ENCODE results near the gene CD300E. TPM values are rescaled to one million over a fixed set of nuclear protein-coding genes. Genes with fewer than 3 reads are reported as not detected.
"Not testable (repeated sequence)": the region's sequence is repeated elsewhere in the genome, so short reads cannot be mapped to it uniquely, and the experiment has no call there.

CD300E gene
- total RNA-seq, 1 experiment from 2014 or later: not detected

GRCh38 chr17:74578979-74579378, 44.6 kb downstream of the CD300E start:
- no peak for DNase-seq
- Histone ChIP-seq H3K79me2 (ENCODE audit: low read length) (no peaks in the 10 kb centered on the region), H3K9me2 (replicated peaks; ENCODE audit: low read length) (no peaks in the 10 kb centered on the region), H3K4me3 (ENCODE audit: low read length) (no peak overlapping the region), H3K4me1 (ENCODE audit: insufficient read depth, low read length) (no peaks in the 10 kb centered on the region), H3K4me2 (ENCODE audit: low read length) (no peak overlapping the region), H3K27me3 (ENCODE audit: low read length) (peaks cover 58% of the 10 kb centered on the region), H2AFZ (ENCODE audit: low read length) (no peak overlapping the region), H3F3A (ENCODE audit: low read length, unreplicated experiment) (no peaks in the 10 kb centered on the region), H3K9ac (ENCODE audit: low read length) (no peak overlapping the region), H3K9me3 (ENCODE audit: low read length) (no peaks in the 10 kb centered on the region), H4K20me1 (ENCODE audit: low read length) (no peaks in the 10 kb centered on the region), H3K36me3 (ENCODE audit: low read depth, low read length) (no peaks in the 10 kb centered on the region), H3K27ac (ENCODE audit: low read length) (no peak overlapping the region)
- ChIA-PET POLR2A (ENCODE audit: unreplicated experiment) (no interaction called here), CTCF (no interaction called here)
- TF ChIP-seq EZH2phosphoT487 (IDR thresholded peaks at IDR 0.05; ENCODE audit: borderline replicate concordance, low read length): no peak
- no peak for TF ChIP-seq CTCF (conservative IDR thresholded peaks at IDR 0.05; ENCODE audit: low read depth, low read length)
- no peak for TF ChIP-seq EZH2 (IDR thresholded peaks at IDR 0.05; ENCODE audit: low read length, unreplicated experiment)
- intact Hi-C loops (cut with micrococcal nuclease): no loop called here
- ATAC-seq: no peak
- no TSS peak for BruUV-seq (replicated peaks)

- BruUV-seq (replicated peaks): no TSS peak
- H3K36me3 ChIP-seq (ENCODE audit: low read depth, low read length): no peaks in the 10 kb centered on the region
- ATAC-seq (no peak), DNase-seq (no peak)
- H3K9me3 ChIP-seq (ENCODE audit: low read length): no peaks in the 10 kb centered on the region
- intact Hi-C loops (cut with micrococcal nuclease): no loop called here
- no peak overlapping the region for H3K9ac ChIP-seq (ENCODE audit: low read length)
- CTCF ChIA-PET: no interaction called here
- H3K9me2 ChIP-seq (replicated peaks; ENCODE audit: low read length): no peaks in the 10 kb centered on the region
- H3K27ac ChIP-seq (ENCODE audit: low read length): no peak overlapping the region
- POLR2A ChIA-PET (ENCODE audit: unreplicated experiment): no interaction called here
- H3K4me3 ChIP-seq (ENCODE audit: low read length): no peak overlapping the region
- H3K4me1 ChIP-seq (ENCODE audit: insufficient read depth, low read length): peaks cover 8% of the 10 kb centered on the region
- H2AFZ ChIP-seq (ENCODE audit: low read length): no peak overlapping the region
- no peaks in the 10 kb centered on the region for H3F3A ChIP-seq (ENCODE audit: low read length, unreplicated experiment)
- no peaks in the 10 kb centered on the region for H3K79me2 ChIP-seq (ENCODE audit: low read length)
- no peak overlapping the region for H3K4me2 ChIP-seq (ENCODE audit: low read length)
- H3K27me3 ChIP-seq (ENCODE audit: low read length): peaks cover 64% of the 10 kb centered on the region
- no peaks in the 10 kb centered on the region for H4K20me1 ChIP-seq (ENCODE audit: low read length)
- TF ChIP-seq EZH2 (IDR thresholded peaks at IDR 0.05; ENCODE audit: low read length, unreplicated experiment) (no peak), CTCF (conservative IDR thresholded peaks at IDR 0.05; ENCODE audit: low read depth, low read length) (no peak), EZH2phosphoT487 (IDR thresholded peaks at IDR 0.05; ENCODE audit: borderline replicate concordance, low read length) (no peak)
Measured at GRCh38 chr17:74574489-74575142, 48.9 kb downstream of the CD300E start.

- BruUV-seq (replicated peaks); H3F3A ChIP-seq (ENCODE audit: low read length, unreplicated experiment); H3K79me2 ChIP-seq (ENCODE audit: low read length); H2AFZ ChIP-seq (ENCODE audit: low read length); POLR2A ChIA-PET (ENCODE audit: unreplicated experiment); ATAC-seq; H4K20me1 ChIP-seq (ENCODE audit: low read length); H3K9me2 ChIP-seq (replicated peaks; ENCODE audit: low read length); H3K27ac ChIP-seq (ENCODE audit: low read length); CTCF ChIA-PET; intact Hi-C loops (cut with micrococcal nuclease); H3K9me3 ChIP-seq (ENCODE audit: low read length); H3K4me2 ChIP-seq (ENCODE audit: low read length); DNase-seq; H3K36me3 ChIP-seq (ENCODE audit: low read depth, low read length); H3K9ac ChIP-seq (ENCODE audit: low read length); H3K4me3 ChIP-seq (ENCODE audit: low read length): not testable (repeated sequence)
- Histone ChIP-seq H3K4me1 (ENCODE audit: insufficient read depth, low read length) (peaks cover 14% of the 10 kb centered on the region), H3K27me3 (ENCODE audit: low read length) (peaks cover 57% of the 10 kb centered on the region)
Measured at GRCh38 chr17:74573635-74574034, 49.9 kb downstream of the CD300E start.

Measured in PC-3 (cell line).